HAP-1 (cell line): Measurements from ENCODE around the gene KIAA0930.

ENCODE experiments used
- DNase-seq, 2 experiments: peaks; one replicate each; pipeline ENCODE4 v3.0.0-alpha.2; 2016 to 2020; ENCODE audit warnings: low spot score in 2 of 2
- H3K27me3 ChIP-seq: fragments of 250-450 bp; sonication (Bioruptor Pico); 2 replicates; pipeline ENCODE4 v1.5.1; 2020; ENCODE audit warnings: low read depth, mild to moderate bottlenecking, moderate library complexity
- H3K36me3 ChIP-seq: fragments of 250-450 bp; sonication (Bioruptor Pico); replicated peaks from 2 replicates; pipeline ENCODE4 v1.5.1; 2020; ENCODE audit warnings: mild to moderate bottlenecking
- H3K4me1 ChIP-seq: fragments of 250-450 bp; sonication (Bioruptor Pico); 2 replicates; pipeline ENCODE4 v1.5.1; 2020; ENCODE audit warnings: mild to moderate bottlenecking
- H3K4me3 ChIP-seq: fragments of 250-450 bp; sonication (Bioruptor Pico); 2 replicates; pipeline ENCODE4 v1.5.1; 2020; ENCODE audit warnings: mild to moderate bottlenecking, moderate library complexity
- H3K9me3 ChIP-seq: fragments of 250-450 bp; sonication (Bioruptor Pico); 2 replicates; pipeline ENCODE4 v1.5.1; 2020; ENCODE audit warnings: mild to moderate bottlenecking, moderate library complexity
- in situ Hi-C: fragments of 300-500 bp; cut with MboI; formaldehyde crosslinking; loops from 3 replicates; pipeline ENCODE4 v1.14.3; 2020; ENCODE audit warnings: low sequenced_read_pairs, inconsistent platforms, mixed read lengths

The KIAA0930 gene

GRCh38 chr22:45224988-45225731, 15.5 kb downstream of the KIAA0930 start:
- no peak overlapping the region for H3K4me3 ChIP-seq
- no peaks in the 10 kb centered on the region for H3K4me1 ChIP-seq
- DNase-seq = no peak
- no peaks in the 10 kb centered on the region for H3K9me3 ChIP-seq
- no peaks in the 10 kb centered on the region for H3K27me3 ChIP-seq
- in situ Hi-C loops = no loop called here
- H3K36me3 ChIP-seq = no peaks in the 10 kb centered on the region

GRCh38 chr22:45224331-45224730, 16.4 kb downstream of the KIAA0930 start:
- no peak for DNase-seq
- Histone ChIP-seq H3K4me1 (no peaks in the 10 kb centered on the region; the same call in 1 of the 2 replicates), H3K27me3 (no peaks in the 10 kb centered on the region), H3K36me3 (no peaks in the 10 kb centered on the region), H3K4me3 (no peak overlapping the region), H3K9me3 (no peaks in the 10 kb centered on the region)
- in situ Hi-C loops = no loop called here

GRCh38 chr22:45223304-45224117, 17.2 kb downstream of the KIAA0930 start:
- no peaks in the 10 kb centered on the region for H3K36me3 ChIP-seq
- H3K27me3 ChIP-seq = no peaks in the 10 kb centered on the region
- no peaks in the 10 kb centered on the region; the same call in 1 of the 2 replicates for H3K4me1 ChIP-seq
- in situ Hi-C loops = no loop called here
- H3K4me3 ChIP-seq = no peak overlapping the region
- DNase-seq = no peak
- H3K9me3 ChIP-seq = no peaks in the 10 kb centered on the region

- H3K9me3 ChIP-seq = no peaks in the 10 kb centered on the region
- no peaks in the 10 kb centered on the region for H3K27me3 ChIP-seq
- H3K4me1 ChIP-seq = no peaks in the 10 kb centered on the region; the same call in 1 of the 2 replicates
- no peak overlapping the region for H3K4me3 ChIP-seq
- in situ Hi-C loops = no loop called here
- H3K36me3 ChIP-seq = no peaks in the 10 kb centered on the region
- DNase-seq = no peak
Observed at GRCh38 chr22:45221201-45221600, 19.5 kb downstream of the KIAA0930 start.

- DNase-seq = peak in 1 of 2 experiments; percentile 22
- H3K4me1 ChIP-seq = no peaks in the 10 kb centered on the region; the same call in 1 of the 2 replicates
- H3K27me3 ChIP-seq = no peaks in the 10 kb centered on the region
- no peaks in the 10 kb centered on the region for H3K36me3 ChIP-seq
- in situ Hi-C loops = no loop called here
- no peak overlapping the region for H3K4me3 ChIP-seq
- no peaks in the 10 kb centered on the region for H3K9me3 ChIP-seq
Observed at GRCh38 chr22:45218976-45219375, 21.7 kb downstream of the KIAA0930 start.

GRCh38 chr22:45217806-45218205, 22.9 kb downstream of the KIAA0930 start:
- Histone ChIP-seq H3K9me3 (no peaks in the 10 kb centered on the region), H3K27me3 (no peaks in the 10 kb centered on the region), H3K4me3 (no peak overlapping the region), H3K36me3 (no peaks in the 10 kb centered on the region), H3K4me1 (no peaks in the 10 kb centered on the region; the same call in 1 of the 2 replicates)
- DNase-seq = no peak
- in situ Hi-C loops = no loop called here

GRCh38 chr22:45217345-45217744, 23.3 kb downstream of the KIAA0930 start:
- in situ Hi-C loops = no loop called here
- H3K36me3 ChIP-seq = no peaks in the 10 kb centered on the region
- no peaks in the 10 kb centered on the region; the same call in 1 of the 2 replicates for H3K4me1 ChIP-seq
- H3K27me3 ChIP-seq = no peaks in the 10 kb centered on the region
- no peaks in the 10 kb centered on the region for H3K9me3 ChIP-seq
- no peak for DNase-seq
- H3K4me3 ChIP-seq = no peak overlapping the region

- H3K27me3 ChIP-seq = no peaks in the 10 kb centered on the region
- no peaks in the 10 kb centered on the region for H3K9me3 ChIP-seq
- in situ Hi-C loops = no loop called here
- no peaks in the 10 kb centered on the region for H3K36me3 ChIP-seq
- no peak overlapping the region for H3K4me3 ChIP-seq
- H3K4me1 ChIP-seq = no peaks in the 10 kb centered on the region; the same call in 1 of the 2 replicates
- DNase-seq = no peak
Observed at GRCh38 chr22:45216133-45217003, 24.3 kb downstream of the KIAA0930 start.

- no peaks in the 10 kb centered on the region for H3K4me1 ChIP-seq
- in situ Hi-C loops = no loop called here
- no peaks in the 10 kb centered on the region for H3K36me3 ChIP-seq
- H3K4me3 ChIP-seq = no peak overlapping the region
- no peak for DNase-seq
- no peaks in the 10 kb centered on the region for H3K27me3 ChIP-seq
- H3K9me3 ChIP-seq = no peaks in the 10 kb centered on the region
Observed at GRCh38 chr22:45212992-45213751, 27.5 kb downstream of the KIAA0930 start.

GRCh38 chr22:45212306-45212709, 28.4 kb downstream of the KIAA0930 start:
- H3K4me1 ChIP-seq = no peaks in the 10 kb centered on the region
- no peaks in the 10 kb centered on the region for H3K9me3 ChIP-seq
- no peak for DNase-seq
- no peaks in the 10 kb centered on the region for H3K36me3 ChIP-seq
- no peak overlapping the region for H3K4me3 ChIP-seq
- in situ Hi-C loops = no loop called here
- no peaks in the 10 kb centered on the region for H3K27me3 ChIP-seq

GRCh38 chr22:45211848-45212247, 28.8 kb downstream of the KIAA0930 start:
- no peaks in the 10 kb centered on the region for H3K36me3 ChIP-seq
- H3K4me3 ChIP-seq = no peak overlapping the region
- in situ Hi-C loops = no loop called here

GRCh38 chr22:45211435-45211834, 29.3 kb downstream of the KIAA0930 start:
- in situ Hi-C loops = no loop called here
- H3K27me3 ChIP-seq = no peaks in the 10 kb centered on the region
- no peak overlapping the region for H3K4me3 ChIP-seq
- DNase-seq = no peak
- no peaks in the 10 kb centered on the region for H3K4me1 ChIP-seq
- H3K9me3 ChIP-seq = no peaks in the 10 kb centered on the region
- no peaks in the 10 kb centered on the region for H3K36me3 ChIP-seq

More at GRCh38 chr22:45211848-45212247, 28.8 kb downstream of the KIAA0930 start:
- no peaks in the 10 kb centered on the region for H3K27me3 ChIP-seq
- H3K9me3 ChIP-seq = no peaks in the 10 kb centered on the region
- no peak for DNase-seq
- H3K4me1 ChIP-seq = no peaks in the 10 kb centered on the region

- DNase-seq = no peak
- Histone ChIP-seq H3K27me3 (no peaks in the 10 kb centered on the region), H3K36me3 (no peaks in the 10 kb centered on the region; the same call in 1 of the 2 replicates), H3K9me3 (no peaks in the 10 kb centered on the region), H3K4me1 (no peaks in the 10 kb centered on the region), H3K4me3 (no peak overlapping the region)
- in situ Hi-C loops = no loop called here
Observed at GRCh38 chr22:45210991-45211390, 29.7 kb downstream of the KIAA0930 start.
